ENCODE measurements around the gene ALOX12. TPM values are rescaled to one million over a fixed set of nuclear protein-coding genes. Genes with fewer than 3 reads are reported as not detected.
"Not testable (repeated sequence)": the region's sequence is repeated elsewhere in the genome, so short reads cannot be mapped to it uniquely, and the experiment has no call there.

The ALOX12 gene
- polyA plus RNA-seq, 3 donors = 0.29 to 1.2 TPM; not detected in 1

- H3K4me1 Mint-ChIP-seq = peaks cover 34% of the 10 kb centered on the region
- no peaks in the 10 kb centered on the region for H3K36me3 ChIP-seq (replicated peaks in 1 of 2; ENCODE audit: control insufficient read depth in 1 of 2, insufficient read depth in 2 of 2, low read length in 2 of 2)
- peaks cover 4% of the 10 kb centered on the region for H4K20me1 ChIP-seq (ENCODE audit: insufficient read depth, low read length)
- DNase-seq = peak; percentile 67 to 71 (median 70)
- H3K27me3 ChIP-seq (ENCODE audit: control insufficient read depth in 2 of 2, insufficient read depth in 2 of 2, low read length in 2 of 2) = peaks cover 32 to 46% of the 10 kb centered on the region in 2 donors
- WGBS (ENCODE audit: insufficient coverage) = 40% methylated on average over 2 of the region's 5 CpGs
- H2AFZ ChIP-seq (ENCODE audit: insufficient read depth, low read depth, low read length, poor library complexity, severe bottlenecking) = peak overlapping the region; percentile 55
- no peaks in the 10 kb centered on the region for H3K79me2 ChIP-seq (ENCODE audit: insufficient read depth, low read length)
- peak overlapping the region in 2 of 7 donors; percentile 6 to 58 for H3K27ac Mint-ChIP-seq
- peak overlapping the region in 1 of 2 donors; percentile 92 for H3K4me3 Mint-ChIP-seq
- H3K9ac ChIP-seq (ENCODE audit: insufficient read depth, low read length, poor library complexity, severe bottlenecking) = no peak overlapping the region
- no peak overlapping the region for H3K27ac ChIP-seq (ENCODE audit: low read depth in 1 of 2, low read length in 2 of 2)
- H3K4me1 ChIP-seq (ENCODE audit: control insufficient read depth in 1 of 2, insufficient read depth in 2 of 2, low read length in 2 of 2) = peaks cover 43 to 46% of the 10 kb centered on the region in 2 donors
- H3K27me3 Mint-ChIP-seq (ENCODE audit: low read depth in 3 of 3) = peaks cover 41 to 56% (median 49%) of the 10 kb centered on the region in 3 donors
- H3K36me3 Mint-ChIP-seq = peaks cover 1 to 4% of the 10 kb centered on the region in 2 donors
- peak; percentile 89 for TF ChIP-seq CTCF (IDR thresholded peaks at IDR 0.05)
- peak overlapping the region in 2 of 3 experiments; percentile 33 to 65 for H3K4me3 ChIP-seq (replicated peaks in 1 of 3; ENCODE audit: low read depth in 2 of 3, low read length in 3 of 3)
- peaks cover 0 to 11% (median 4%) of the 10 kb centered on the region in 7 donors for H3K9me3 Mint-ChIP-seq
- intact Hi-C loops (cut with micrococcal nuclease) = loop anchor here (1.0 to 2.0 kb wide), 3 partner anchors 129 to 251 kb away; no protein-coding TSS in a partner anchor
- H3K9me3 ChIP-seq (replicated peaks in 1 of 2; ENCODE audit: control insufficient read depth in 1 of 2, insufficient read depth in 1 of 2, low read length in 2 of 2) = peaks cover 0 to 4% of the 10 kb centered on the region in 2 donors
- peak overlapping the region; percentile 73 for H3K4me2 ChIP-seq (replicated peaks; ENCODE audit: extremely low read depth, low read length, poor library complexity, severe bottlenecking)
These were observed 49.8 kb downstream of the ALOX12 start for GRCh38 chr17:7045492-7046126.

GRCh38 chr17:7046127-7046724 is 50.4 kb downstream of the ALOX12 start:
- Mint-ChIP-seq H3K4me1 (peaks cover 34% of the 10 kb centered on the region), H3K27ac (peak overlapping the region in 6 of 7 donors; percentile 26 to 89 (median 66)), H3K9me3 (peaks cover 0 to 11% (median 4%) of the 10 kb centered on the region in 7 donors), H3K36me3 (peaks cover 0 to 1% of the 10 kb centered on the region in 2 donors), H3K27me3 (ENCODE audit: low read depth in 3 of 3) (peaks cover 41 to 50% (median 49%) of the 10 kb centered on the region in 3 donors), H3K4me3 (peak overlapping the region; percentile 71 to 92)
- Histone ChIP-seq H2AFZ (ENCODE audit: insufficient read depth, low read depth, low read length, poor library complexity, severe bottlenecking) (peak overlapping the region; percentile 55), H3K79me2 (ENCODE audit: insufficient read depth, low read length) (no peaks in the 10 kb centered on the region), H3K4me2 (replicated peaks; ENCODE audit: extremely low read depth, low read length, poor library complexity, severe bottlenecking) (peak overlapping the region; percentile 73), H3K4me3 (replicated peaks in 1 of 3; ENCODE audit: low read depth in 2 of 3, low read length in 3 of 3) (peak overlapping the region; percentile 21 to 65 (median 33)), H3K9ac (ENCODE audit: insufficient read depth, low read length, poor library complexity, severe bottlenecking) (no peak overlapping the region), H4K20me1 (ENCODE audit: insufficient read depth, low read length) (peaks cover 4% of the 10 kb centered on the region), H3K27ac (ENCODE audit: low read depth in 1 of 2, low read length in 2 of 2) (no peak overlapping the region), H3K4me1 (ENCODE audit: control insufficient read depth in 1 of 2, insufficient read depth in 2 of 2, low read length in 2 of 2) (peaks cover 43 to 46% of the 10 kb centered on the region in 2 donors), H3K9me3 (replicated peaks in 1 of 2; ENCODE audit: control insufficient read depth in 1 of 2, insufficient read depth in 1 of 2, low read length in 2 of 2) (peaks cover 0 to 4% of the 10 kb centered on the region in 2 donors), H3K27me3 (ENCODE audit: control insufficient read depth in 2 of 2, insufficient read depth in 2 of 2, low read length in 2 of 2) (peaks cover 32 to 44% of the 10 kb centered on the region in 2 donors), H3K36me3 (replicated peaks in 1 of 2; ENCODE audit: control insufficient read depth in 1 of 2, insufficient read depth in 2 of 2, low read length in 2 of 2) (no peaks in the 10 kb centered on the region)
- TF ChIP-seq CTCF (IDR thresholded peaks at IDR 0.05) = peak; percentile 65
- WGBS (ENCODE audit: insufficient coverage) = 9% methylated on average over 13 of the region's 15 CpGs
- intact Hi-C loops (cut with micrococcal nuclease) = loop anchor here in 1 of 2 donors (2.0 kb wide), 1 partner anchor 251 kb away; no protein-coding TSS in a partner anchor
- peak in 1 of 3 donors; percentile 32 for DNase-seq

GRCh38 chr17:7046725-7047397 is 51.0 kb downstream of the ALOX12 start:
- Mint-ChIP-seq H3K27ac (peak overlapping the region in 6 of 7 donors; percentile 26 to 89 (median 74)), H3K27me3 (ENCODE audit: low read depth in 3 of 3) (peaks cover 36 to 43% (median 42%) of the 10 kb centered on the region in 3 donors), H3K4me1 (peaks cover 32% of the 10 kb centered on the region), H3K4me3 (peak overlapping the region; percentile 71 to 92)
- WGBS (ENCODE audit: insufficient coverage) = 9% methylated on average over 16 of the region's 26 CpGs
- peak overlapping the region; percentile 73 for H3K4me2 ChIP-seq (replicated peaks; ENCODE audit: extremely low read depth, low read length, poor library complexity, severe bottlenecking)
- H3K79me2 ChIP-seq (ENCODE audit: insufficient read depth, low read length); H3K36me3 Mint-ChIP-seq; H3K9me3 ChIP-seq (replicated peaks in 1 of 2; ENCODE audit: control insufficient read depth in 1 of 2, insufficient read depth in 1 of 2, low read length in 2 of 2); H3K9me3 Mint-ChIP-seq; H4K20me1 ChIP-seq (ENCODE audit: insufficient read depth, low read length); H3K36me3 ChIP-seq (replicated peaks in 1 of 2; ENCODE audit: control insufficient read depth in 1 of 2, insufficient read depth in 2 of 2, low read length in 2 of 2); H3K9ac ChIP-seq (ENCODE audit: insufficient read depth, low read length, poor library complexity, severe bottlenecking): not testable (repeated sequence)
- peak overlapping the region; percentile 55 for H2AFZ ChIP-seq (ENCODE audit: insufficient read depth, low read depth, low read length, poor library complexity, severe bottlenecking)
- H3K27ac ChIP-seq (ENCODE audit: low read depth in 1 of 2, low read length in 2 of 2) = peak overlapping the region in 1 of 2 donors; percentile 15
- DNase-seq = peak in 2 of 3 donors; percentile 42 to 54
- peaks cover 25 to 38% of the 10 kb centered on the region in 2 donors for H3K27me3 ChIP-seq (ENCODE audit: control insufficient read depth in 2 of 2, insufficient read depth in 2 of 2, low read length in 2 of 2)
- peak overlapping the region; percentile 21 to 65 (median 33) for H3K4me3 ChIP-seq (replicated peaks in 1 of 3; ENCODE audit: low read depth in 2 of 3, low read length in 3 of 3)
- intact Hi-C loops (cut with micrococcal nuclease) = loop anchor here in 1 of 2 donors (2.0 kb wide), 1 partner anchor 250 kb away; no protein-coding TSS in a partner anchor
- peaks cover 43 to 46% of the 10 kb centered on the region in 2 donors for H3K4me1 ChIP-seq (ENCODE audit: control insufficient read depth in 1 of 2, insufficient read depth in 2 of 2, low read length in 2 of 2)
